Mesothelial cell of epicardium (in vitro differentiated cells): ENCODE measurements around the gene YTHDF1. TPM values are rescaled to one million over a fixed set of nuclear protein-coding genes. Genes with fewer than 3 reads are reported as not detected.

ENCODE experiments used
- DNase-seq, 2 experiments: peaks; one replicate each; pipeline ENCODE4 v3.0.0; 2021; ENCODE audit warnings: low spot score in 2 of 2; ENCODE audit not compliant: unreplicated experiment in 2 of 2
- H3K27ac Mint-ChIP-seq: 2 replicates; pipeline ENCODE4 v1.8.0; 2021; ENCODE audit warnings: mixed read lengths
- H3K27me3 Mint-ChIP-seq: 2 replicates; pipeline ENCODE4 v1.8.0; 2021; ENCODE audit warnings: low read depth, mixed read lengths
- H3K36me3 Mint-ChIP-seq: 2 replicates; pipeline ENCODE4 v1.8.0; 2021; ENCODE audit warnings: mixed read lengths
- H3K4me1 Mint-ChIP-seq: 2 replicates; pipeline ENCODE4 v1.8.0; 2021; ENCODE audit warnings: mixed read lengths
- H3K4me3 Mint-ChIP-seq: 2 replicates; pipeline ENCODE4 v1.8.0; 2021; ENCODE audit warnings: mild to moderate bottlenecking, moderate library complexity, mixed read lengths
- H3K9me3 Mint-ChIP-seq: 2 replicates; pipeline ENCODE4 v1.8.0; 2021; ENCODE audit warnings: mixed read lengths
- CTCF ChIP-seq: fragments of 200-600 bp; sonication (generic); IDR thresholded peaks from one replicate; pipeline ENCODE4 v1.5.0; 2021; ENCODE audit warnings: antibody characterized with exemption; ENCODE audit not compliant: unreplicated experiment
- total RNA-seq: library from RNA; stranded (reverse); gene quantifications from 3 replicates; pipeline ENCODE4 v1.2.1, GENCODE V29; 2021

YTHDF1 gene
- total RNA-seq, 1 donor from 2014 or later, result 49.3 TPM

- no peak for TF ChIP-seq CTCF
- peaks cover 75% of the 10 kb centered on the region for H3K27me3 Mint-ChIP-seq
- no peaks in the 10 kb centered on the region for H3K36me3 Mint-ChIP-seq
- DNase-seq, result no peak
- no peak overlapping the region for H3K27ac Mint-ChIP-seq
- H3K4me1 Mint-ChIP-seq, result no peaks in the 10 kb centered on the region
- H3K9me3 Mint-ChIP-seq, result no peaks in the 10 kb centered on the region
- H3K4me3 Mint-ChIP-seq, result no peak overlapping the region
These were observed 47.1 kb downstream of the YTHDF1 start for GRCh38 chr20:63168861-63169260.

GRCh38 chr20:63167918-63168520, 47.9 kb downstream of the YTHDF1 start:
- Mint-ChIP-seq H3K9me3 (no peaks in the 10 kb centered on the region), H3K27ac (no peak overlapping the region), H3K4me1 (no peaks in the 10 kb centered on the region), H3K27me3 (peaks cover 75% of the 10 kb centered on the region), H3K36me3 (no peaks in the 10 kb centered on the region), H3K4me3 (no peak overlapping the region)
- DNase-seq, result no peak
- no peak for TF ChIP-seq CTCF

GRCh38 chr20:63167026-63167917, 48.7 kb downstream of the YTHDF1 start:
- no peaks in the 10 kb centered on the region for H3K9me3 Mint-ChIP-seq
- H3K4me3 Mint-ChIP-seq, result no peak overlapping the region
- no peaks in the 10 kb centered on the region for H3K4me1 Mint-ChIP-seq
- no peak for DNase-seq
- H3K36me3 Mint-ChIP-seq, result no peaks in the 10 kb centered on the region
- H3K27me3 Mint-ChIP-seq, result peaks cover 73% of the 10 kb centered on the region
- H3K27ac Mint-ChIP-seq, result no peak overlapping the region
- no peak for TF ChIP-seq CTCF

- H3K9me3 Mint-ChIP-seq, result no peaks in the 10 kb centered on the region
- TF ChIP-seq CTCF, result no peak
- DNase-seq, result no peak
- peaks cover 73% of the 10 kb centered on the region for H3K27me3 Mint-ChIP-seq
- no peaks in the 10 kb centered on the region for H3K4me1 Mint-ChIP-seq
- H3K36me3 Mint-ChIP-seq, result no peaks in the 10 kb centered on the region
- no peak overlapping the region for H3K4me3 Mint-ChIP-seq
- no peak overlapping the region for H3K27ac Mint-ChIP-seq
These were observed 49.5 kb downstream of the YTHDF1 start for GRCh38 chr20:63166193-63167020.

GRCh38 chr20:63165356-63166192, 50.4 kb downstream of the YTHDF1 start:
- Mint-ChIP-seq H3K27ac (no peak overlapping the region), H3K4me1 (no peaks in the 10 kb centered on the region), H3K9me3 (no peaks in the 10 kb centered on the region), H3K4me3 (no peak overlapping the region), H3K36me3 (no peaks in the 10 kb centered on the region), H3K27me3 (peaks cover 68% of the 10 kb centered on the region)
- no peak for DNase-seq
- TF ChIP-seq CTCF, result no peak
